HUDEP-2 (cell line): ENCODE results near the gene BAIAP2L2.
"Not testable (repeated sequence)": the region's sequence is repeated elsewhere in the genome, so short reads cannot be mapped to it uniquely, and the experiment has no call there.

Experiments used
- DNase-seq, 76 experiments: peaks; one replicate each; lab custom pipeline; 2025; ENCODE audit not compliant: unreplicated experiment in 76 of 76; lab: John Stamatoyannopoulos, UW

The BAIAP2L2 gene, protein sequence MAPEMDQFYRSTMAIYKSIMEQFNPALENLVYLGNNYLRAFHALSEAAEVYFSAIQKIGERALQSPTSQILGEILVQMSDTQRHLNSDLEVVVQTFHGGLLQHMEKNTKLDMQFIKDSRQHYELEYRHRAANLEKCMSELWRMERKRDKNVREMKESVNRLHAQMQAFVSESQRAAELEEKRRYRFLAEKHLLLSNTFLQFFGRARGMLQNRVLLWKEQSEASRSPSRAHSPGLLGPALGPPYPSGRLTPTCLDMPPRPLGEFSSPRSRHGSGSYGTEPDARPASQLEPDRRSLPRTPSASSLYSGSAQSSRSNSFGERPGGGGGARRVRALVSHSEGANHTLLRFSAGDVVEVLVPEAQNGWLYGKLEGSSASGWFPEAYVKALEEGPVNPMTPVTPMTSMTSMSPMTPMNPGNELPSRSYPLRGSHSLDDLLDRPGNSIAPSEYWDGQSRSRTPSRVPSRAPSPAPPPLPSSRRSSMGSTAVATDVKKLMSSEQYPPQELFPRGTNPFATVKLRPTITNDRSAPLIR

DNA sequence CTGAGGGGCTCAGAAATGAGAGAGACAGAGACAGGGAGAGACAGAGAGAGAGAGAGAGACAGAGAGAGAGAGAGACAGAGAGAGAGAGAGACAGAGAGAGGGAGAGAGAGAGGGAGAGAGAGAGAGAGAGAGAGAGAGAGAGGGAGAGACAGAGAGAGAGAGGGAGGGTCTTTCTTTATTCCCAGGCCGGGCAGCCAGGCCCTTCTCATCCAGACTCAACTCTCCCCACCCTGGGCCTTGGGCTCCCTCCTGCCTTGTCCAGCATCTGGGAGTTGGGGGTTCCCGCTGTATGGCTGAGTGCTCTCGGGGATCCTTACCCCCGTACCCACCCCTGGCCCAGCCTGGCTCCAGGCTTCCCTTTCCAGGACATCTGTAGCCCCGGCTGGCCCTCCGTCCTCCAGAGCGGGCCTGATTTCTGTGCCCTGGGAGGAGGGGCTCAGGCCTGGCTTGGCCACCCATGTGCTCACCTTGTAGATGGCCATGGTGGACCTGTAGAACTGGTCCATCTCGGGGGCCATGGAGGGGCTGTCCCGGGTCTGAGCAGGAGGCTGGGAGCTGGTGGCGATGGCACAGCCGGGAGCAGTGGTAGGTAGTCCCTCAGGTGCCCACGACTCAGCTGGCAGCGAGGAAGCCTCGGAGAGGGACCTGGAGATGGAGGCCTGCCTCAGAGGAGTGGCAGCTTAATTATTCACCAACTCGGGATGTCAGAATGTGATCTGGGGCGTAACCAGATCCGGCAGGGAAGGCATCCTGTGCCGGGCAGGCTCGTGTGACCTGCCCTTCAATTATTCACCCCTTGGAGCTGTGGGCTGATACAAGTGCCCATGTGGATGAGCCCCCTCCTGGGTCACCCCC lies at the start of gene BAIAP2L2:
Gene BAIAP2L2 (minus strand): TSS at position 677 of the 855 bp plus-strand sequence. CDS start 159 bp downstream, at position 518.
- no peak for DNase-seq

DNA sequence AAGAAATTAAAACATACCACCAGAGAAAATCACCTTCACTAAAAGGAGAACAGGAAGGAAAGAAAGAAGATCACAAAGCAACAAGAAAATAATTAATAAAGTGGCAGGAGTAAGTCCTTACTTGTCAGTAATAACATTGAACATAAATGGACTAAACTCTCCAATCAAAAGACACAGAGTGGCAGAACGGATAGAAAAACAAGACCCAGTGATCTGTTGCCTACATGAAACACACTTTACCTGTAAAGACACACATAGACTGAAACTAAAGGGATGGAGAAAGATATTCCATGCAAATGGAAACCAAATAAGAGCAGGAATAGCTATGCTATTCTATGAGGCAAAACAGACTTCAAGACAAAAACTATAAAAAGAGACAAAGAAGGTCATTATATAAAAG lies 45.2 kb upstream of the BAIAP2L2 start:
- no peak for DNase-seq

DNA sequence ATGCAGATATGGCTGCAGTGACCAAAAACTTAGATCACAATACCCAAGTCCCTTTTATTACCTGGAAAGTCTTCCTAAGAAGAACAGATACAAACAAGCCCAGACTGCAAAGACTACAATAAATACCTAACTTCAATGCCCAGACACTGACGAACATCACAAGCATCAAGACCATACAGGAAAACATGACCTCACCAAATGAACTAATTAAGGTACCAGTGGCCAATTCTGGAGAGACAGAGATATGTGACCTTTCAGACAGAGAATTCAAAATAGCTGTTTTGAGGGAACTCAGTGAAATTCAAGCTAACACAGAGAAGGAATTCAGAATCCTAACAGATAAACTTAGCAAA lies 44.1 kb upstream of the BAIAP2L2 start:
- peak in 1 of 76 experiments; percentile 8 for DNase-seq

DNA sequence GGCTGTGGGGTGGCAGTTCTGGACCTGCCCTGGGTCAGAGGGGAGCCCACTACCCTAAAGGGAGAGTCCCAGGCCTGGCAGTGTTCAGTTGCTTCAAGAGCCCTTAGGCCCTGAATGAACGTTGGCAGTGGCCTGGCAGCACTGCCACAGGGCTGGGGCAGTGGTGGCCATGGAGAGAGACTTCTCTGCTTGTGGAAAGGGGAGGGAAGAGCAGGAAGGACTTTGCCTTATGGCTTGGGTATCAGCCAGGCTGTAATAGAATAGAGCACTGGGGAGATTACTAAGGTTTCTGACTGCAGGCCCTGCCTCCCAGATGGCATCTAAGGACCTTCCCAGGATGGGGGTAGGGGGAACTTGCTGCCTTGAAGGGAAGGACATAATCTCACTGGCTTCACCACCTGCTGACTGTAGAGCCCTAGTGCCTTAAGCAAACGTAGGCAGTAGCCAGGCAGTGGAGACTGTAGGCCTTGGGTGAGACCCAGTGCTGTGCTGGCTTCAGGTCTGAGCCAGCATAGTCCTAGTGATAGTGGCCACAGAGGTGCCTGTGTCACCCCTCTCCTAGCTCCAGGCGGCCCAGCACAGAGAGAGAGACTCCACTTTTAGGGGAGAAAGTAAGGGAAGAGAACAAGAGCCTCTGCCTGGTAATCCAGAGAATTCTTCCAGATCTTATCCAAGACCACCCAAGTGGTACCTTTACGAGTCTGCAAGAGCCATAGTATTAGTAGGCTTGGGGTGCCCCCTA lies 43.5 kb upstream of the BAIAP2L2 start:
- DNase-seq: peak in 25 of 76 experiments; percentile 12 to 48 (median 30)

DNA sequence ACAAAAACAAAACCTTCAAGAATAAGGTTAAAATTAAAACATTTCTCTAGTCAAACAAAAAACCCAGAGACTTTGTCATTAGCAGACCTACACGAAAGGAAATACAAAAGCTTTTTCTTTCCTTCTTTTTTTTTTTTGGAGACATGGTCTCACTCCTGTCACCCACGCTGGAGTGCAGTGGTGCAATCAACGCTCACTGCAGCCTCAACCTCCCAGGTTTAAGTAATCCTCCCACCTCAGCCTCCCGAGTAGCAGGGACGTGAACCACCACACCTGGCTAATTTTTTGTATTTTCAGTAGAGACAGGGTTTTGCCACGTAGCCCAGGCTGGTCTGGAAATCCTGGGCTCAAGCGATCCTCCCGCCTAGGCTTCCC lies 40.6 kb upstream of the BAIAP2L2 start:
- DNase-seq: no peak

DNA sequence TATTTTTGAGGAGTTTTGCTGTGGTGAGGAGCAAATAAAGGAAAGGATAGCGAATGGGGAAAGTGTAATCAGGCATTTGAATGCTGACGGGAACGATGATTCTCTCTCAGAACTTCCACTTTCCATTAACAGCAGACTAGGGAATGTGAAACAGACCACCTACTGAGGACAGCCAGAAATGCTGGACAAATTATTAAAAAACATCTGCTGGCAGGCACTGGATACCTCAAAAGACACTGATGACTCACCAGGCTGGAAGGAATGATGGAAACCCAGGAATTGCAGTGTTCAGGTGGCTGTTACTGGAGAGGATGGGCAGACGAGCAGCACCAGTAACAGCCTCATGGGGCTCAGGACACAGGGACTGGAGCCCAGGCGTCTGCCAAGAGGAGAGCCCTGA lies 37.8 kb upstream of the BAIAP2L2 start:
- no peak for DNase-seq

DNA sequence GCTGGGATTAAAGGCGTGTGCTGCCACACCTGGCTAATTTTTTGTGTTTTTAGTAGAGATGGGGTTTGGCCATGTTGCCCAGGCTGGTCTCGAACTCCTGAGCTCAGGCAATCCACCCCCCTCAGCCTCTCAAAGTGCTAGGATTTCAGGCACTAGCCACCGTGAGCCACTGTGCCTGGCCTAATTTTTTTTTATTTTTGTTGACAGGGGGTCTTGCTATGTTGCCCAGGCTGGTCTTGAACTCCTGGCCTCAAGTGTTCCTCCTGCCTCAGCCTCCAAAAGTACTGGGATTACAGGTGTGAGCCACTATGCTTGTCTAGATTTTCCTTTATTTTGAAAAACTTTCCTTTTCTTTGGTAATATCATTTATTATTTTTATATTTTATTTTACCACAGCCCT lies 35.7 kb upstream of the BAIAP2L2 start:
- not testable (repeated sequence) for DNase-seq

DNA sequence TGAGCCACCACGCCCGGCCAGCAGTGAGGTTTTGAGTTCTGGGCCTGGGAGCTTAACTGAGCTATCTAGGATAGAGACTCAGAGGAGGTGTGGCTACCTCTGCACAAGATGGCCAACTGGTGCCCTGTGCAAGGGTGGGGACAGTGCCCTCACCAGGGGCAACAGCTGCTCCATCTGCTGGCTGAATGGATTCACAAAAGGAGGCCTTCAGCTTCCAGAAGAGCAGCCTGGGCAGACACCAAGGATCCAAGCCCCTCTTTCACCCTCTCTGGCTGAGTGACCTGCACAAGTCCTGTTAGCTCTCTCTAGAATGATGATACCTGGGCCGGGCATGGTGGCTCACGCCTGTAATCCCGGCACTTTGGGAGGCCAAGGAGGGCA lies 33.5 kb upstream of the BAIAP2L2 start:
- peak in 62 of 76 experiments; percentile 11 to 72 (median 45) for DNase-seq

DNA sequence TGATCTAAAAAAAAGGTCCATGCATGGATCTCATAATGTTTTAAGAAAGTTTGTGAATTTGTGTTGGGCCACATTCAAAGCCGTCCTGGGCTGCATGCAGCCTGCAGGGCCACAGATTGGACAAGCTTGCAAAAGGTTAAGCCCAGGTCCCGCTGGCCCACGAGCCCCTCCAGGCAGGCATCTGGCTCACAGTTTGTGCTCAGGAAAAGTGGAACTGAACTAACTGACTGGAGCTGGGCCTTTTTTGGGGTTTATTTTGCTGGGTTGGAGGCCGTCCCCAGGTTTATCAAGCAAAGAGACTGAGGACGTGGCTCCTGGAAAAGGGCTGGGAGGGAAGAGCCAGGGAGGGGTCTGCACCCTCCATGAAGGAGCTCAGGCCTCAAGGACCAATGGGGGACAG lies 32.1 kb upstream of the BAIAP2L2 start:
- peak in 23 of 76 experiments; percentile 3 to 44 (median 23) for DNase-seq

DNA sequence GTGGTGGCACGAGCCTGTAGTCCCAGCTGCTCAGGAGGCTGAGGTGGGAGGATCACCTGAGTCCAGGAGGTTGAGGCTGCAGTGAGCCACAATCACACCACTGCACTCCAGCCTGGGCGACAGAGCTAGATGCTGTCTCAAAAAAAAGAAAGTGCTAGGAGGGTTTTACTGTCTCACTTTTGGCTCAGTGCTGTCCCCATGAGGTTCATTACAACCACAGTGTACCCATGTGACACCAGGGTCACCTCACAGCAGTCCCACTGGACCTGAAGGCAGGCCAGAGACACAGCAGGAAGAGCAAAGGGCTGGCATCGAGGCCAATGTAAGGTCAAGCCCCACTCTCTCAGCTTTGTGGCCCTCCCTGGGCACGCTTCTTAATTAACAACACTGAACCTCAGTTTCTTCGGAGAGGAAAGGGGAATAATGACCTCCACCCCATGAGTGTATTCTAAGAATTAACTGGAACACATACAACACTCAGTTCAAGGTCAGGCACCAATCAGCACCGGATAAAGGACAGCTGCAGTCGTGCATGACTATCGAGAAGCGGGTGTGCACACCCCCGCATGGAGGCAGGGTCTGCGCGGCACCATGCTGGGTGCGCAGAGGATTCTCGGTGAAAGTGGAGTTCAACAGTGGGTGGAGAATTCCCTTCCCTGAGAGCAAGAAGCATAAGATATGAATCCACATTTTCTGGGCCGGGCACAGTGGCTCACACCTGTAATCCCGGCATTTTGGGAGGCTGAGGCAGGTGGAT lies 30.9 kb upstream of the BAIAP2L2 start:
- peak in 54 of 76 experiments; percentile 4 to 78 (median 37) for DNase-seq

DNA sequence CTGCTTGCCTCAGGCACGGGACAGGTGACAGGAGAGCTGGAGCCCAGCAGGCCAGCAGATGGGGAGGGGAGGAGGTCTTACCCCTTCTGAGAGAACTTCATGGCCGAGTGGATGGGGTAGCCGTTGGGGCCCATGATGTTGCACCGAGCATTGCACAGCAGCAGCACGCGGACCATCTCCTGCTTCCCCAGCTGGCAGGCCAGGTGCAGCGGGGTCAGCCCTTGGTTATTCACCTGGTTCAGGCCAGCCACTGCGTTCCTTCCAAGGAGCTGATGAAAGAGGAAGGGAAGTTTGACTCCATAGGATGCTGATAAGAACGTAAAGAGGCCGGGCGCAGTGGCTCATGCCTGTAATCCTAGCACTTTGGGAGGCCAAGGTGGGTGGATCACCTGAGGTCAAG lies 29.4 kb upstream of the BAIAP2L2 start:
- no peak for DNase-seq

DNA sequence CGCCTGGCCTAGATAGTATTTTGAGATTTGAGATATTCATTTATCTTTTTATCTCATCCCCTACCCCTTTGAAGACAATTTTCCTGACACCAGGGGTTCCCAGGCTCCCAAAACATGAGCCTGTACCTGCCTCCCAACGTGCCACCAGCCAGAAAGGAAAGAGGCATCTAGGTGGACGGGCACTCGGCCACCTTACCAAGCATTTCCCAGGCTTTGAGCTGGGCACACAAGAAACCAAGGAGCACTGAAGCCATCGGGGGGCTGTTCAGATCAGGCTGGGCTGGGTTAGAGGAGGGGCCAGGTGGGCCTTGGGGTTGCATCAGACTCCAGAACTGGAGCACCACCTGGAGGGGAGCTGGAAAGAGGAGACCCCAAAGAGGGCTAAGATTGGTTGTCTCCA lies 28.5 kb upstream of the BAIAP2L2 start:
- no peak for DNase-seq

DNA sequence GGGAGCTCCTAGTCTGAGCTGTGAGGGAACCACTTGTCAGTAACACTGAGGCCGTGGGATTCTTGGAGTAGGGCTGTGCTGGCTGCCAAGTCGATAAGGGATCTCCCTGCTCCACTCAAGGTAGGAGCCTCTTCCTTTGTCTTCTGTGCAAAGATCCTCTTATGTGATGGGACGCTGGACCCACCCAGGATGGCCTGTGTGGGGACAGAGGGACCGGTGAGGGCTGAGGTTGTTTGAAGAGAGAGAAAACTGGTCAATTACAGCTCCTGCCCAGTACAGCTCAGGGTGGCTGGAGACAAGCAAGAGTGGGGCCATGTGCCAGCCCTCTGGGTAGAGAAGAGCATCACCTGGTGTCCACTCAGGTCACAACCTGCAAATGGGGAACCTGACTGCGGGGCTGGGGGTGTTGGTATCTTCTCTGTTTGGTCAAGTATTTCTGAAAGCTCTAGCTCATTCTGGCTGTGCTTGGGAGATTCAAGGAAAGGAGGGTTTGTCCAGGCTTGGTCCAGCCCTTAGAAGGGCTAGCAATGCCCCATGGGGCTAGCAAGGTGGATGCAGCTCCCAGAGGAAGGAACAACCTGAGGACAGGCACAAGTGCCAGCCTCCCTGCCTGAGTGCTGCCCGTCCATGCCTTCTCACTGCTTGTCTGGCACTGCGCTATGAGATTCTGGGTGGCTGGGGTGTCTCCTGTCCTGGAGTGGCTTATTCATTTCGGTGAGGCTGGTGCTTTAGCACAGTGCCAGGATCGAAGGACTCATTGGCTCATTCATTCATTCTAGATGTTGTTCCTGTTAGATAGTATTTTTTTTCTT lies 27.6 kb upstream of the BAIAP2L2 start:
- DNase-seq: no peak

DNA sequence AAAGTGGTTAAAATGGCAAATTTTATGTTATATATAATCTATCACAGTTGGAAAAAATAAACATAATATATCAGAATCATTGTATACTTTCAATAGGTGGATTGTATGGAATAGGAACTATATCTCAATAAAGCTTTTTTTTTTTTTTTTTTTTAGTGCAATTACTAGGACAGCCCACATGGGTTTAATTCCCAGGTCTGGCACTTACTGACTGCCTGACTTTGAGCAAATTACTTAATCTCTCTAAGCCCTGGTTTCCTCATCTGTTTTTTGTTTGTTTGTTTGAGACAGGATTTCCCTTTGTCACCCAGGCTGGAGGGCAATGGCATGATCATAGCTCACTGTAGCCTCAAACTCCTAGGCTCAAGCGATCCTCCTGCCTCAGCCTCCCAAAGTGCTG lies 26.1 kb upstream of the BAIAP2L2 start:
- DNase-seq: no peak

DNA sequence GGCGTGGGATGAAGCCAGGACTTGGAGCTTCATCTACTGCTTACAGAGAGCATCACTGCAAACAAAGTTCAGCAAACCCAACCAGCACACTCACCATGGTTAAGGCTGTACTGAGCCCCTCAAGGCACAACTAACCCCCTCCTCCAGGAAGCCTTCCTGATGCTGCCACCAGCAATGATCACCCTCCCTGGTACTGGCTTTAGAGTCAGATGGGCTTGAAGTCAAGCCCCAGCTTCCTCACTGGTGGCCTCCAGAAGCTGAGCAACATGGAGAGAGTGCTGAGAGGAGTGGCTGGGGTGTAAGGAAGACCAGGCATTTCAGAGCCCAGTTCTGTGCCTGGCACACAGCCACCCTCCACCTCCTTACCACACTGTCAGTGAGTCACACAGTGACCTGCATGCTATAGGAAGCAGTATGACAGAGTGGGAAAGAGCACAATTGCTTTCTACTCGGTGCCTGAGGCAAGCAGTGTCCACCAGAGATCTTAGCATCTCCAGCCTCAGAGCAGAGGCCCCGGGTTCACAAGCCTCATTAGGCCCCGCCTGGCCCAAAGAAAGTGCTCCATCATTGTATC lies 24.7 kb upstream of the BAIAP2L2 start:
- DNase-seq: peak in 70 of 76 experiments; percentile 21 to 82 (median 60)

DNA sequence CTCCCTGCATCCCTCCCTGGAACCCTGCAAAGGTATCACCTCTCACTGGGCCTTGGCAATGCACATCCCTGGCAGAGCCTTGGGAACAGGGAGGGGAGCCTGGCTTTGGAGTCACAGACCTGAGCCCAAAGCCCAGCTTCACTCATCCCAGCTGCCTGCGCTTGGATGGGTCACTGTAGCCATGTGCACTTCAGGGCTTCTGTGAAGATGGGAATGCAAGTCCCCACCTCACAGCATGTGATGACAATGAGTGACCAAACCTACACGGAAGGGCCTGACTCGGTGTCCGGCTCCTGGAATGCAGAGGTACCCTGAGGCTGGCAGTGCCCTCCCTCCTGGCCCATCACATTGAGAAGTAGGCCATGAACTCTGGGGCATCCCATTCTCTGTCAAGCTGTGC lies 22.8 kb upstream of the BAIAP2L2 start:
- no peak for DNase-seq

DNA sequence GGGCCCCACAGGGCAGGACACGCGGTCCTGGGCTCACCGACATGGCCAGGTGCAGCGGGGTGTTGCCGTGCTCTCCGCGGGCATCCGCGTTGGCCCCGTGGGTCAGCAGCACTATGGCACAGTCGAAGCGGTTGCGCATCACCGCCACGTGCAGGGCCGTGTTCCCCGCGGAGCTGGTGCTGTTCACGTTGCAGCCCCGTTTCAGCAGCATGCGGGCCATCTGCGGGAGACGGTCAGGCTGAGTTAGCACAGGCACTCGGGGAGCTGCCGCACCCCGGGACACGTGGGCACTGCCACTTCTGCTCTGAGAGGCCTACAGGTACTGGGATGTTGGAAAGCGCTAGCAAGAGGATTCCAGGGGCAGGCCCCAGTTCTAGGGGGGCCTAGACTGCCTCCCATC lies 22.3 kb upstream of the BAIAP2L2 start:
- no peak for DNase-seq

DNA sequence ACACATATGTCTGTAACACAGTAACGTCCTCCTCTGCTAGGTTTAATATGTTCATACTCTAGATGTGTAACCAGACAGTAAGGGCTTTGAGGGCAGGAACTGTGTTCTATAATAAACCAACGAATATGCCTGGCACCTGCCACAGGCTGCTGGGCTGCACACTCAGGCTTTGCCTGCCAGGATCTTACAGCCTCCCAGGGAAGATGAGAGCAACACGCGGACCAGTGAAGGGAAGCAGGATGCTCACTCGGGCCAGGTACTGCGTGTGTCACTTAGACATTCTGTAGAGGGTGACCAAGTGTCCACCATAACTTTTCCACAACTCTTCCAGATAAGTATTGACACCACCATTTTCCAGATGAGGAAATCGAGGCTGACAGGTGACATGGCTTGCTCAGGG lies 21.7 kb upstream of the BAIAP2L2 start:
- no peak for DNase-seq

DNA sequence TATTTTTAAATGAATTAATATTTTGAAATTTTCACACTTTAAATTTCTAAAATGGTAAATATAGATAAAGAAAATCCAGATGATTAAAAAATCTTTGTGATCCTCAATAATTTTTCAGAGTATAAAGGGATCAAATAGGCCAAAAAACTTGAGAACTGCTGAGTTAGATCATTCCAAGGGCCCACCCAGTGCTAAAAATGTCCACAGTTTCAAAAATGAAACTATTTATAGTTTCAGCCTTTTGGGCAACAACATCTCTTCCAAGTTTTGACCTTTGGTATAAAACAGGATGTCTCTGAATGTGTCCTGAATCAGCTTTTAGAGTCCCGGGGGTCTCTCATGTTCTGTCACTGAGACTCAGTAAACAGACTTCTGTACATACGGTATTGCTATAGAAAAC lies 20.9 kb upstream of the BAIAP2L2 start:
- no peak for DNase-seq
